Smooth muscle cell (in vitro differentiated cells): ENCODE measurements around the gene HOMEZ. TPM values are rescaled to one million over a fixed set of nuclear protein-coding genes. Genes with fewer than 3 reads are reported as not detected.

Source experiments
- DNase-seq: peaks from one replicate; lab custom pipeline; 2025; ENCODE audit not compliant: unreplicated experiment; lab: John Stamatoyannopoulos, UW
- H2AFZ ChIP-seq: fragments of 200-600 bp; sonication (generic); 2 replicates; pipeline ENCODE4 v1.6.0; 2016; ENCODE audit warnings: antibody characterized with exemption, low read depth, mild to moderate bottlenecking
- H3F3A ChIP-seq: fragments of 200-600 bp; sonication (generic); 2 replicates; pipeline ENCODE4 v1.6.0; 2017; ENCODE audit warnings: antibody characterized with exemption, low read depth
- H3K27ac ChIP-seq: fragments of 200-600 bp; sonication (generic); 2 replicates; pipeline ENCODE4 v1.5.1; 2016; ENCODE audit warnings: low read depth, mild to moderate bottlenecking
- H3K27me3 ChIP-seq: fragments of 200-600 bp; sonication (generic); 2 replicates; pipeline ENCODE4 v1.6.1; 2016; ENCODE audit warnings: low read depth, mild to moderate bottlenecking
- H3K36me3 ChIP-seq: fragments of 200-600 bp; sonication (generic); 2 replicates; pipeline ENCODE4 v1.5.1; 2016; ENCODE audit warnings: low read depth
- H3K4me1 ChIP-seq: fragments of 200-600 bp; sonication (generic); 2 replicates; pipeline ENCODE4 v1.5.1; 2016; ENCODE audit warnings: low read depth
- H3K4me2 ChIP-seq: fragments of 200-600 bp; sonication (generic); 2 replicates; pipeline ENCODE4 v1.6.0; 2016; ENCODE audit warnings: mild to moderate bottlenecking
- H3K4me3 ChIP-seq: fragments of 200-600 bp; sonication (generic); 2 replicates; pipeline ENCODE4 v1.5.1; 2016; ENCODE audit warnings: mild to moderate bottlenecking
- H3K79me2 ChIP-seq: fragments of 200-600 bp; sonication (generic); 2 replicates; pipeline ENCODE4 v1.6.0; 2016; ENCODE audit warnings: low read depth, mild to moderate bottlenecking
- H3K9ac ChIP-seq: fragments of 200-600 bp; sonication (generic); 2 replicates; pipeline ENCODE4 v1.6.0; 2016; ENCODE audit warnings: low read depth
- H3K9me3 ChIP-seq: fragments of 200-600 bp; sonication (generic); replicated peaks from 2 replicates; pipeline ENCODE4 v1.5.1; 2016; ENCODE audit warnings: low read depth
- H4K20me1 ChIP-seq: fragments of 200-600 bp; sonication (generic); 2 replicates; pipeline ENCODE4 v1.6.0; 2016; ENCODE audit warnings: low read depth
- WGBS: methylation state at CpG from one replicate; pipeline ENCODE4 v1.1.7; 2016; ENCODE audit warnings: low lambda C conversion rate; 5-methylcytosine and 5-hydroxymethylcytosine counted together
- polyA plus RNA-seq: library from polyadenylated mRNA; unstranded; fragments of >200 nt; fragmentation: Nextera tagmentation; extraction: Ambion mirVana; gene quantifications from 2 replicates; pipeline ENCODE4 v1.2.1, GENCODE V29; 2016
- total RNA-seq: library from RNA; depleted of rRNA; stranded (reverse); fragments of >200 nt; gene quantifications from 2 replicates; pipeline ENCODE4 v1.2.3, GENCODE V29; 2014
- TF ChIP-seq, protein P1 (sequence below): fragments of 200-600 bp; sonication (generic); IDR thresholded peaks from 2 replicates; pipeline ENCODE4 v1.5.1; 2017; ENCODE audit warnings: borderline replicate concordance, mild to moderate bottlenecking, antibody characterized with exemption; ENCODE audit not compliant: insufficient read depth, poor library complexity, severe bottlenecking

HOMEZ gene
- total and polyA plus RNA-seq, 2 experiments from 2014 or later: 4.9 to 5.4 TPM

DNA sequence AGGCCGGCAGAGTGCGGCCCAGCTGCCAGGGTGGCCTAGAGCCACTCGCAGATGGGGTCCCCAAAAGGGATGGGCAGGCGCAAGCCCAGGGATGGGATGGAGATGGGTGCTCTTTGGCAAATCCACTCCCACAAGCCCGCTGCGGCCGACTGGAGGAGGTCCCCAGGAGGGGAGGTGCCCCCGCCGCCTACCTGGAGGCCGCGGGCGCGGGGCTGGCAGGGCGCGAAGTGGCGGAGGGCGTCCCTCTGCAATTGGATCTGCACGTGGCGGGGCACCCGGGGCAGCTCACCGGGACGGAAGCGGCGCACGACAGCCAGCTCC lies 16.0 kb upstream of the HOMEZ start:
- Histone ChIP-seq H4K20me1 (no peaks in the 10 kb centered on the region), H3K9me3 (no peaks in the 10 kb centered on the region), H3K9ac (peak overlapping the region; percentile 64), H3K4me3 (peak overlapping the region; percentile 72), H3K27me3 (no peaks in the 10 kb centered on the region), H3K4me2 (peak overlapping the region; percentile 97), H3K36me3 (no peaks in the 10 kb centered on the region), H3K4me1 (peaks cover 9% of the 10 kb centered on the region), H3F3A (peaks cover 16% of the 10 kb centered on the region), H2AFZ (peak overlapping the region; percentile 98), H3K79me2 (peaks cover 5% of the 10 kb centered on the region), H3K27ac (peak overlapping the region; percentile 68)
- TF ChIP-seq, protein P1, sequence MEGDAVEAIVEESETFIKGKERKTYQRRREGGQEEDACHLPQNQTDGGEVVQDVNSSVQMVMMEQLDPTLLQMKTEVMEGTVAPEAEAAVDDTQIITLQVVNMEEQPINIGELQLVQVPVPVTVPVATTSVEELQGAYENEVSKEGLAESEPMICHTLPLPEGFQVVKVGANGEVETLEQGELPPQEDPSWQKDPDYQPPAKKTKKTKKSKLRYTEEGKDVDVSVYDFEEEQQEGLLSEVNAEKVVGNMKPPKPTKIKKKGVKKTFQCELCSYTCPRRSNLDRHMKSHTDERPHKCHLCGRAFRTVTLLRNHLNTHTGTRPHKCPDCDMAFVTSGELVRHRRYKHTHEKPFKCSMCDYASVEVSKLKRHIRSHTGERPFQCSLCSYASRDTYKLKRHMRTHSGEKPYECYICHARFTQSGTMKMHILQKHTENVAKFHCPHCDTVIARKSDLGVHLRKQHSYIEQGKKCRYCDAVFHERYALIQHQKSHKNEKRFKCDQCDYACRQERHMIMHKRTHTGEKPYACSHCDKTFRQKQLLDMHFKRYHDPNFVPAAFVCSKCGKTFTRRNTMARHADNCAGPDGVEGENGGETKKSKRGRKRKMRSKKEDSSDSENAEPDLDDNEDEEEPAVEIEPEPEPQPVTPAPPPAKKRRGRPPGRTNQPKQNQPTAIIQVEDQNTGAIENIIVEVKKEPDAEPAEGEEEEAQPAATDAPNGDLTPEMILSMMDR: no peak
- DNase-seq: no peak
- 0% methylated on average over 25 of the region's 25 CpGs for WGBS

DNA sequence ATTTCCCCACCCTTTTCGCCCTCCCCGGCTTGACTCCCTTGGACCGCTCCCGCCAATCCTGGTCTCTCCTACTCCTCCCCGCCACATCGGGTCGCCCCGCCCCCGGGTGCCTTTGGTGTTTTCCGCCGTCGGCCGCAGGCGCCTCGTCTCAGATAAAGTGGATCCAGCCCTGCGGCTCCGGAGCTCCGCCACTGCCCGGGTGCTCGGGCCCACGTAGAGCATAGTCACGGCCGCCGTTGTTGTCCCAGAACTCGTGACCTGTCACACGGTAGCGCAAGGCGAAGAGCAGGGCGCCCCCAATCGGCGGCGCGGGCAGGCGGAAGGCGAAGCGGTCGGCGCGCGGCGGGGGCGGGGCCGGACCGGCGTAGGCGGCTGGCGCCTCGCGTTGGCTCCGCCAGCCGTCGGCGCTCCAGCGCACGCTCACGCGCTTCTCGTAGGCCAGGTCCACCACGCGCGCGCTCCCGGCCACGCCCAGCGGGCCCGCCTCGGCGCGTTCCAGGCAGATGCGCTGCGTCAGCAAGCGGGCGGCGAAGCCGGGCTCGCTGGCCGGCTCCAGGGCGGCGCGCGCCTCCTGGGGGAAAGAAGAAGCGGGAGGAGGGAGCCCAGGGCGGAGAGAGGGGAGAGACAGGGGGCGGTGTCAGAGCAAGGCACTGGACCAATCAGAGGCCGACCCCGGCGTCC lies 15.5 kb upstream of the HOMEZ start:
- Histone ChIP-seq H3K36me3 (no peaks in the 10 kb centered on the region), H3K4me2 (peak overlapping the region; percentile 97), H3K4me1 (peaks cover 9% of the 10 kb centered on the region), H3K9me3 (no peaks in the 10 kb centered on the region), H3K79me2 (no peaks in the 10 kb centered on the region), H2AFZ (peak overlapping the region; percentile 98), H3K27ac (peak overlapping the region; percentile 95), H3K9ac (peak overlapping the region; percentile 92), H4K20me1 (no peaks in the 10 kb centered on the region), H3K27me3 (no peaks in the 10 kb centered on the region), H3F3A (peaks cover 16% of the 10 kb centered on the region), H3K4me3 (peak overlapping the region; percentile 72)
- WGBS: 2% methylated on average over 79 of the region's 87 CpGs
- peak; percentile 100 for DNase-seq
- TF ChIP-seq, protein P1: peak; percentile 65

DNA sequence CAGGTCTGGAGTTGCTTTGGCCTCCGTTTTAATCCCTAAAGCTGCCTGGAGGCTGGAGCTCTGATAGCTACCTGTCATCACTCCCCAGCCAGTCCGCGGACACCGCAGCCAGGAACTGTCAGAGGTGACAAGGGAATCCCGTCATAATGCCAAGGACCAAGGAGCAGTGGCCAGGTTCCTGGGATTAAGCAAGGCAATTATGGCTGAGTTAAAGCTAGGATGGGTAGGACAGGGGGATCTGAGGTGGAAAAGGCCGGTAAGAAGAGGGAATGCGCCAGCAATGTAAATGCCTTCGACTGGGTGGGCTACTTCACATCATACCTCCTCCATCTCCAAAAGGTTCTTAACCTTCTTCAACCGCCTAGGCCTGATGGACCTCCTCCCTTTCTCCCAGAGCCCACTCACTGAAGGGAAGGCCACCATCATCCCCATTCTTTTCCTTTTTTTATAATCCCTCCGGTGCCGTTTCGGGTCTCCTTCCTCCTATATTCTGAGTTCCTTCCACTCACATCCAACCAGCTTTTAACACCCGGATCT lies 14.8 kb upstream of the HOMEZ start:
- no peak for DNase-seq
- Histone ChIP-seq H3K36me3 (no peaks in the 10 kb centered on the region), H3K9ac (peak overlapping the region; percentile 92), H3K4me3 (peak overlapping the region; percentile 72), H3K27ac (peak overlapping the region; percentile 95), H2AFZ (no peak overlapping the region), H3K4me1 (peaks cover 9% of the 10 kb centered on the region), H3K27me3 (no peaks in the 10 kb centered on the region), H3K4me2 (peak overlapping the region; percentile 89), H3K79me2 (no peaks in the 10 kb centered on the region), H3K9me3 (no peaks in the 10 kb centered on the region), H4K20me1 (no peaks in the 10 kb centered on the region), H3F3A (peaks cover 14% of the 10 kb centered on the region)
- 2% methylated on average over 13 of the region's 13 CpGs for WGBS
- TF ChIP-seq, protein P1: no peak
